IPS-20b (cell line): ENCODE results near the gene RINL.
A peak's percentile ranks its signal among the peaks of the same experiment; 100 is the strongest.
"Not testable (repeated sequence)": the region's sequence is repeated elsewhere in the genome, so short reads cannot be mapped to it uniquely, and the experiment has no call there.

ENCODE experiments used
- H3K27ac ChIP-seq: one replicate; pipeline ENCODE4 v1.5.1; 2013; ENCODE audit warnings: low read length
- H3K27me3 ChIP-seq: 2 replicates; pipeline ENCODE4 v1.6.1; 2013; ENCODE audit warnings: mild to moderate bottlenecking, low read length, inconsistent platforms; ENCODE audit not compliant: insufficient read depth
- H3K36me3 ChIP-seq: 2 replicates; pipeline ENCODE4 v1.6.1; 2013; ENCODE audit warnings: low read depth, mild to moderate bottlenecking, inconsistent platforms, low read length, moderate library complexity; ENCODE audit not compliant: insufficient read depth
- H3K4me1 ChIP-seq: 2 replicates; pipeline ENCODE4 v1.6.1; 2013; ENCODE audit warnings: mild to moderate bottlenecking, control low read depth, inconsistent platforms, low read length, moderate library complexity; ENCODE audit not compliant: insufficient read depth
- H3K4me3 ChIP-seq: 2 replicates; pipeline ENCODE4 v1.5.1; 2013; ENCODE audit warnings: mild to moderate bottlenecking, low read length, inconsistent platforms
- H3K9ac ChIP-seq: 2 replicates; pipeline ENCODE4 v1.6.1; 2013; ENCODE audit warnings: low read depth, mild to moderate bottlenecking, inconsistent platforms, low read length, moderate library complexity
- H3K9me3 ChIP-seq: 2 replicates; pipeline ENCODE4 v1.6.1; 2013; ENCODE audit warnings: mild to moderate bottlenecking, low read depth, low read length, inconsistent platforms; ENCODE audit not compliant: insufficient read depth

Gene RINL

DNA sequence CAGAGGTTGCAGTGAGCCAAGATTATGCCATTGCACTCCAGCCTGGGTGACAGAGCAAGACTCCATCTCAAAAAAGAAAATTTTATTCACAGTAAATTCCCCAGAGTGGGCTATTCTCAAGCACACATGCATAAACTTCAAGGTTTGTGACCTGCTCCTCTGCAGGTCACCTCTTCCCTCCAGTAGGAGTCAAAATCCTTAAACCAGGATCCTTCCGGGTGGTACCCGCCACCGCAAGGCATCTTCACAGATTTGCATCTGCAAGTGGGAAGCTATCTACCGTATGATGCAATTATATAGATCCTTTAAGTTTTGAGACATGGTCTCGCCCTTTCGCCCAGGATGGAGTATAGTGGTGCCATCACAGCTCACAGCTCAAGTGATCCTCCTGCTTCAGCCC lies 43.5 kb downstream of the RINL start:
- peaks cover 54% of the 10 kb centered on the region for H3K36me3 ChIP-seq
- H3K9me3 ChIP-seq = no peaks in the 10 kb centered on the region
- peaks cover 3% of the 10 kb centered on the region; the same call in 1 of the 2 replicates for H3K4me1 ChIP-seq
- no peak overlapping the region for H3K9ac ChIP-seq
- no peak overlapping the region for H3K4me3 ChIP-seq
- no peak overlapping the region for H3K27ac ChIP-seq
- no peaks in the 10 kb centered on the region for H3K27me3 ChIP-seq

DNA sequence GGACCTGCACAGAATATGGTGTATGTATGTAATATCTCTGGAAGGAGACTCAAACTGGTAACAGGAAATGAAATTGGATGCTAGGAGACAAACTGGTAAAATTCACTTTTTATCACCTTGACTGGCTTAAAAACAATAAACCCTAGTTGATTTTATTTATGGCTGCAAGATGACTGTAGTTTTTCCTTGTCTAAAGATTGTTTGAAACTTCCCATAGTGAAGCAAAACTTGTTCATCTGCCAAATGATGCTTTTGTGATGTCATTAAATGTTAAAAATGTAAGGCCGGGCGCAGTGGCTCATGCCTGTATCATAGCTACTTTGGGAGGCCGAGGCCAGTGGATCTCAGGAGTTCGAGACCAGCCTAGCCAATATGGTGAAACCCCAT lies 44.0 kb downstream of the RINL start:
- Histone ChIP-seq H3K9ac (no peak overlapping the region), H3K4me3 (no peak overlapping the region), H3K36me3 (peaks cover 53% of the 10 kb centered on the region), H3K27me3 (no peaks in the 10 kb centered on the region), H3K27ac (no peak overlapping the region), H3K9me3 (no peaks in the 10 kb centered on the region), H3K4me1 (peaks cover 3% of the 10 kb centered on the region; the same call in 1 of the 2 replicates)

DNA sequence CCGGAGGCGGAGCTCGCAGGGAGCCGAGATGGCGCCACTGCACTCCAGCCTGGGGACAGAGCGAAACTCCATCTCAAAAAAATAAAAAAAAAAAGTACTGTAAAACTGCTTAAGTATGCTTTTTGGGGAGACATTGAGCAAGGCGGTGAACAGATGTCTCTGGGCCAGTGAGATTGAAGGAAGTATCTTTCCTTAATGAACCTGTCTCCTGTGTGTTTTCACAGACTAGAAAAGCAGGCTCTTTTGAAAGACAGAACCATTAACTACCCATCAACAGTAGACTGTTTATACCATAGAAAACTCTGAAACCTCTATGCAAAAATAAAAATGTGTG lies 45.0 kb downstream of the RINL start:
- Histone ChIP-seq H3K9me3 (no peaks in the 10 kb centered on the region), H3K4me1 (peaks cover 3% of the 10 kb centered on the region; the same call in 1 of the 2 replicates), H3K4me3 (no peak overlapping the region), H3K27me3 (no peaks in the 10 kb centered on the region), H3K9ac (no peak overlapping the region), H3K36me3 (peaks cover 47% of the 10 kb centered on the region), H3K27ac (no peak overlapping the region)

DNA sequence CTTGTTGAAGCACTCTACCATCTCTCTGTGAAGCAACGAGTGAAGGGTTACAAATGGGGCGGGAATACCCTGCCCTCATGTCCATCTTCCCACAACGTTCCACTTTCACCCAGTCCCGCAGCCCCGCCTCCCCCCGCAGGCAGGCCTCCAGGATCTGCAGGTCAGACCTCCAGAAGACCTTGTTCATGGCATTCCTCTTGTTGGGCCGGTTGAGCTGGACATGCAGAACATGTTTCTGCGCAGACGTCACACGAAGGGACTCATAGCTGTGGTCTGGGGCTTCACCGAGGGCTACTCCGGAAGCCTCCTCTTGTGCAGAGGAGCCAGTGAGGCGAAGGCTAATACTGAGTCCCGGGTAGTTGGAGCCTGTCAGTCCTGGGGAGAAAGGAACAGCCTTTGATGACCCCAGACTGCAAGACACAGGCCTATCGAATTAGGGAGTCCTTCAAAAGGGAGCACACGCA lies 46.9 kb downstream of the RINL start:
- Histone ChIP-seq H3K9ac (peak overlapping the region; percentile 88), H3K27ac (no peak overlapping the region), H3K4me3 (peak overlapping the region; percentile 84), H3K4me1 (peaks cover 6% of the 10 kb centered on the region; the same call in 1 of the 2 replicates), H3K27me3 (no peaks in the 10 kb centered on the region), H3K9me3 (no peaks in the 10 kb centered on the region), H3K36me3 (peaks cover 38% of the 10 kb centered on the region)

DNA sequence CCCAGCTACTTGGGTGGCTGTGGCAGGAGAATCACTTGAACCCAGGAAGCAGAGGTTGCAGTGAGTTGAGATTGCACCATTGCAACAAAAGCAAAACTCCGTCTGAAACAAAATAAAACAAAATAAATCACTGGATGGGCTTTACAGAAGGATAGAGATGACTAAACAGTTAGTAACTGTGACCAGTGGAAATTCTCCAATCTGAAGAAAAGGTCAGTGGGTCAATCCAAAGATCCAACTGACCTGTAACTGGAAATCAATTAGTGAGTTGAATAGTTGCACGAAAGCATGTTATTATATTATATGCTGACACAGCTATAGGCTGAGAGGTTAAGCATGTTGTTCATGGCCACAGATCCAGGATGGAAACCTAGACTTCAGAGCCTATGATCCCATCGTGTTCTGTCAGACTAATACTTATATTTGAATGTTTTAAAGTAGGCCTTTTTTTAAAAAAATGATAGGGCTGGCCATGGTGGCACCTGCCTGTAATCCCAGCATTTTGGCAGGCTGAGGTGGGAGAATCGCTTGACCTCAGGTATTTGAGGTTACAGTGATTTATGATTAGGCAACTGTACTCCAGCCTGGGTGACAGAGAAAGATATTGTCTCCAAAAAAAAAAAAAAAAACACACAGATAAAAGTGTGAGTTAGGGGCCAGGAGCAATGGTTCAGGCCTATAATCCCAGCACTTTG lies 47.9 kb downstream of the RINL start:
- H3K9ac ChIP-seq = no peak overlapping the region
- H3K4me1 ChIP-seq = peaks cover 6% of the 10 kb centered on the region; the same call in 1 of the 2 replicates
- H3K36me3 ChIP-seq = peaks cover 28% of the 10 kb centered on the region
- H3K4me3 ChIP-seq = no peak overlapping the region; the same call in 1 of the 2 replicates
- H3K27me3 ChIP-seq = no peaks in the 10 kb centered on the region
- no peaks in the 10 kb centered on the region for H3K9me3 ChIP-seq
- H3K27ac ChIP-seq = no peak overlapping the region

DNA sequence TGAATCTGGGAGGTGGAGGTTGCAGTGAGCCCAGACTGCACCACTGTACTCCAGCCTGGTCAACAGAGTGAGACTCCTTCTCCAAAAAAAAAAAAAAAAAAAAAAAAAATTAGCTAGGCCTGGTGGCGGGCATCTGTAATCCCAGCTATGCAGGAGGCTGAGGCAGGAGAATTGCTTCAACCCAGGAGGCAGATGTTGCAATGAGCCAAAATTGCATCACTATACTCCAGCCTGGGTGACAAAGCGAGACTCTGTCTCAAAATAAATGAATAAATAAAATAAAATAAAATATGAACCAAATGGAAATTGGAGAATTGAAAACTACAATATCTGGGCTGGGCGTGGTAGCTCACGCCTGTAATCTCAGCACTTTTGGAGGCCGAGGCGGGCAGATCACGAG lies 48.9 kb downstream of the RINL start:
- not testable (repeated sequence) for H3K27ac ChIP-seq

DNA sequence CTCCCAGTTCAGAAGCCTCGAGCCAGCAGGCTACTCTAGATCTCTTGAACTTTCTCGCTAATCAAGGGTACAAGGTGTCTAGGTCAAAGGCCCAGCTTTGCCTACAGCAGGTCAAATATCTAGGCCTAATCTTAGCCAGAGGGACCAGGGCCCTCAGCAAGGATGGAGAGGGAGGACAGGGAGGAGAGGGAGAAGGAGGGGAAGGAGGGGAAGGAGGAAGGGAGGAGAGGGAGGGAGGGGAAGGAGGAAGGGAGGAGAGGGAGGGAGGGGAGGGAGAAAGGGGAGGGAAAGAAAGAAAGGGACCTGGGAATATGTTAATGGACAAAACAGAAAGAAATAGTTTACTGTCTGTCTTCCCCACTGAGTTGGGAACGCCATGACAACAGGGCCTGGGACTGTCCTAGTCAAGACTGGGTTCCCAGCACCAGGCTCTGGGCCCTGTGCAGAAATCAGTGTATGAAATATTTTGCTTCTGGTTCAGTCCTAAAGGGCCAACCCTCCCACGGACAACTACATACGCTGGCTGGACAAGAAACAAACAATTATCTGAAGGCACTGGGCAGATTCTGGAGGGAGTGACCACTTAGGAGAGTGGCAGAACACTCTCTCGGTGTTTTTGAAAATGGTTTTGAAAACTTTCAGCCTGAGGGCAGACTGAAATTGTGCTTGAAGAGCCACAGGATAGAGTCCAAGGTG lies 51.1 kb downstream of the RINL start:
- H3K27me3 ChIP-seq = peaks cover 4% of the 10 kb centered on the region; the same call in 1 of the 2 replicates
- H3K9me3 ChIP-seq = no peaks in the 10 kb centered on the region
- H3K27ac ChIP-seq = no peak overlapping the region

More for the DNA sequence above, 48.9 kb downstream of the RINL start:
- H3K36me3 ChIP-seq = peaks cover 28% of the 10 kb centered on the region
- not testable (repeated sequence) for H3K4me3 ChIP-seq, H3K9me3 ChIP-seq, H3K27me3 ChIP-seq, H3K9ac ChIP-seq
- peaks cover 11% of the 10 kb centered on the region for H3K4me1 ChIP-seq

DNA sequence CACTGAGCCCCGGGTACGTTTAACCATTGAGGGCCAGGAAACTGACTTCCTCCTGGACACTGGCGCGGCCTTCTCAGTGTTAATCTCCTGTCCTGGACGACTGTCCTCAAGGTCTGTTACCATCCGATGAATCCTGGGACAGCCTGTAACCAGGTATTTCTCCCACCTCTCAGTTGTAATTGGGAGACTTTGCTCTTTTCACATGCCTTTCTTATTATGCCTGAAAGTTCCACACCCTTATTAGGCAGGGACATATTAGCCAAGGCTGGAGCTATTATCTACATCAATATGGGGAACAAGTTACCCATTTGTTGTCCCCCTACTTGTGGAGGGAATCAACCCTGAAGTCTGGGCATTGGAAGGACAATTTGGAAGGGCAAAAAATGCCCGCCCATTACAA lies 52.1 kb downstream of the RINL start:
- not testable (repeated sequence) for H3K27me3 ChIP-seq, H3K27ac ChIP-seq, H3K9ac ChIP-seq, H3K4me3 ChIP-seq, H3K9me3 ChIP-seq
- Histone ChIP-seq H3K36me3 (peaks cover 28% of the 10 kb centered on the region), H3K4me1 (peaks cover 11% of the 10 kb centered on the region)

More for the DNA sequence above, 51.1 kb downstream of the RINL start:
- Histone ChIP-seq H3K4me1 (peaks cover 11% of the 10 kb centered on the region), H3K4me3 (no peak overlapping the region), H3K9ac (no peak overlapping the region), H3K36me3 (peaks cover 28% of the 10 kb centered on the region)

DNA sequence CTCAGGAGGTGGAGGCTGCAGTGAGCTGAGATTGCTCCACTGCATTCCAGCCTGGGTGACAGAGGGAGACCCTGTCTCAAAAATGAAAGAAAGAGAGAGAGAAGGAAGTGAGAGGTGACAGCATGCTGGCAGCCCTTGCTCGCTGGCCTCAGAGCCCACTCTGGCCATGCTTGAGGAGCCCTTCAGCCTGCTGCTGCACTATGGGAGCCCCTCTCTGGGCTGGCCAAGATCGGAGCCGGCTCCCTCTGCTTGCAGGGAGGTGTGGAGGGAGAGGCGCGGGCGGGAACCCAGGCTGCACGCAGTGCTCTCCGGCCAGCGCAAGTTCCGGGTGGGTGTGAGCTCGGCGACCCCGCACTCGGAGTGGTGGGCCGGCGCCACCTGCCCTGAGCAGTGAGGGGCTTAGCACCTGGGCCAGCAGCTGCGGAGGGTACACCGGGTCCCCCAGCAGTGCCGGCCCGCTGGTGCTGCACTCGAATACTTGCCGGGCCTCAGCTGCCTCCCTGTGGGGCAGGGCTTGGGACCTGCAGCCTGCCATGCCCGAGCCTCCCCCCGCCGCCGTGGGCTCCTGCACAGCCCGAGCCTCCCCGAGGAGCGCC lies 56.7 kb downstream of the RINL start:
- peaks cover 13% of the 10 kb centered on the region for H3K36me3 ChIP-seq
- not testable (repeated sequence) for H3K27ac ChIP-seq, H3K27me3 ChIP-seq, H3K9me3 ChIP-seq, H3K9ac ChIP-seq, H3K4me1 ChIP-seq, H3K4me3 ChIP-seq

DNA sequence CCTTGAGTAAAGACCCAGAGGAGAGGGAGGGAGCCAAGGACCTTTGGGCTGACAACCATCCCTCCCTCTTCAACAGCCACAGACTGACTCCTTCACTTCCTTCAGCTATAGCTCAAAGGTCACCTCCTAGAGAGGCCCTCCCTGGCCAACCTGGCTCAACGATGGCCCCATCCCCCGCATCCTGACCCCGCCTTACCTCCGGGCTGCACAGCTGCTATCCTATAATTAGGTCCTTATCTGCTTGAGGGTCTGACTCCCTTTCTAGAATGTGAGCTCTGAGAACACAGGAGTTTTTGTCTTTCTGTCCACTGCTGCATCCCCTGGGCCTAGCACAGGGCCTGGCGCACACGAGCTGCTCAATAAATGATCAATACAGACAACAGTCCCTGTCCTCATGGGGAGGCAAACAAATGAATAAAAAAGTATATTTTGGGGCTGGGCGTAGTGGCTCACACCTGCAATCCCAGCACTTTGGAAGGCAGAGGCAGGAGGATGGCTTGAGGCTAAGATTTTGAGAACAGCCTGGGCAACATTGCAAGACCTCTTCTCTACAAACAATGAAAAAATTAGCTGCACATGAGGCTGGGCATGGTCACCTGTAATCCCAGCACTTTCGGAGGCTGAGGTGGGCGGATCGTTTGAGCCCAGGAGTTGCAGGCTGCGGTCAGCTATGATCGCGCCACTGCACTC lies 58.7 kb downstream of the RINL start:
- no peak overlapping the region for H3K27ac ChIP-seq
- no peak overlapping the region for H3K9ac ChIP-seq
- H3K27me3 ChIP-seq = peaks cover 4% of the 10 kb centered on the region; the same call in 1 of the 2 replicates
- H3K9me3 ChIP-seq = no peaks in the 10 kb centered on the region
- H3K36me3 ChIP-seq = peaks cover 25% of the 10 kb centered on the region
- no peaks in the 10 kb centered on the region; the same call in 1 of the 2 replicates for H3K4me1 ChIP-seq
- no peak overlapping the region for H3K4me3 ChIP-seq
